ENCODE data around the gene IKZF1.

Gene IKZF1

DNA sequence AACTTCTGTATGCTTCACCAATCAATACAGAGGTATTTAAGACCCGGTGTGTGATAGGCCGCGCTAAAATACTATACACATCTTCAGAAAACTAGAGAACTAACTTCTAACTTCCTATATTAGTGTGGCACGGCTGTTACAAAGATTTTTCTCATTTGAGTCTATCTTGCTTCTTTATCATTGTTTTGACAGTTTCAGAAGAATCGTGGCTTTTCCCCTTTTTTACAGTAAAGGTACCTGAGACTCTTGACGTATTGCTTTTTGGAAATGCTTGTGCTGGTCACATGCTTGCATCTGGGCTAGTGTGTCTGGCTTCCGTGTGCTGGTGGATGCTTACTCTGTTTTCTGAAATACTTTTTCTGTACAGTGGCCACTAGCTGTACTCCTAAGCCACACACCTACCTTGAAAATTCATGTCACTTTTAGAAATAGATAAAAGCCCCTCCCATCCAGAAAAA lies 12.7 kb downstream of the IKZF1 start:
- no CpG with 5 or more reads among the region's 7 CpGs for WGBS, 2 donors (ENCODE audit: extremely low coverage in 2 of 2, insufficient read length in 2 of 2, insufficient replicate concordance in 1 of 2)
- Histone ChIP-seq H4K8ac (ENCODE audit: low read depth, low read length) (no peak overlapping the region), H3K27ac (replicated peaks; ENCODE audit: low read length) (no peak overlapping the region), H3K23ac (ENCODE audit: low read depth, low read length, poor library complexity) (no peak overlapping the region), H2BK15ac (ENCODE audit: low read length) (no peak overlapping the region), H3K14ac (ENCODE audit: low read length) (no peak overlapping the region), H2AK5ac (ENCODE audit: low read depth, low read length) (no peak overlapping the region), H2BK120ac (ENCODE audit: low read depth, low read length) (no peak overlapping the region), H2BK12ac (ENCODE audit: low read length) (no peak overlapping the region), H2AFZ (ENCODE audit: low read length) (no peak overlapping the region), H3K9ac (ENCODE audit: low read depth, low read length, poor library complexity) (no peak overlapping the region), H3K18ac (ENCODE audit: low read length) (no peak overlapping the region), H2BK5ac (ENCODE audit: low read length) (no peak overlapping the region), H3K36me3 (replicated peaks in 1 of 2; ENCODE audit: control insufficient read depth in 2 of 2, insufficient read depth in 2 of 2, low read length in 2 of 2) (no peaks in the 10 kb centered on the region), H4K91ac (ENCODE audit: low read depth, low read length, poor library complexity) (no peak overlapping the region), H3K4ac (ENCODE audit: low read length) (no peak overlapping the region), H3K4me3 (ENCODE audit: low read length in 2 of 2) (no peak overlapping the region), H3K9me3 (replicated peaks in 1 of 2; ENCODE audit: control insufficient read depth in 2 of 2, insufficient read depth in 1 of 2, low read depth in 1 of 2, low read length in 2 of 2) (no peaks in the 10 kb centered on the region), H3K79me1 (ENCODE audit: low read depth, low read length) (no peaks in the 10 kb centered on the region), H3K27me3 (ENCODE audit: control insufficient read depth in 3 of 3, insufficient read depth in 3 of 3, low read depth in 1 of 3, low read length in 3 of 3) (no peaks in the 10 kb centered on the region), H3K4me1 (ENCODE audit: control insufficient read depth in 2 of 2, insufficient read depth in 1 of 2, low read depth in 1 of 2, low read length in 2 of 2) (peaks cover 15 to 38% of the 10 kb centered on the region in 2 donors), H3K4me2 (ENCODE audit: insufficient read depth, low read length, poor library complexity, severe bottlenecking) (no peak overlapping the region)
- DNase-seq (ENCODE audit: low spot score): no peak

DNA sequence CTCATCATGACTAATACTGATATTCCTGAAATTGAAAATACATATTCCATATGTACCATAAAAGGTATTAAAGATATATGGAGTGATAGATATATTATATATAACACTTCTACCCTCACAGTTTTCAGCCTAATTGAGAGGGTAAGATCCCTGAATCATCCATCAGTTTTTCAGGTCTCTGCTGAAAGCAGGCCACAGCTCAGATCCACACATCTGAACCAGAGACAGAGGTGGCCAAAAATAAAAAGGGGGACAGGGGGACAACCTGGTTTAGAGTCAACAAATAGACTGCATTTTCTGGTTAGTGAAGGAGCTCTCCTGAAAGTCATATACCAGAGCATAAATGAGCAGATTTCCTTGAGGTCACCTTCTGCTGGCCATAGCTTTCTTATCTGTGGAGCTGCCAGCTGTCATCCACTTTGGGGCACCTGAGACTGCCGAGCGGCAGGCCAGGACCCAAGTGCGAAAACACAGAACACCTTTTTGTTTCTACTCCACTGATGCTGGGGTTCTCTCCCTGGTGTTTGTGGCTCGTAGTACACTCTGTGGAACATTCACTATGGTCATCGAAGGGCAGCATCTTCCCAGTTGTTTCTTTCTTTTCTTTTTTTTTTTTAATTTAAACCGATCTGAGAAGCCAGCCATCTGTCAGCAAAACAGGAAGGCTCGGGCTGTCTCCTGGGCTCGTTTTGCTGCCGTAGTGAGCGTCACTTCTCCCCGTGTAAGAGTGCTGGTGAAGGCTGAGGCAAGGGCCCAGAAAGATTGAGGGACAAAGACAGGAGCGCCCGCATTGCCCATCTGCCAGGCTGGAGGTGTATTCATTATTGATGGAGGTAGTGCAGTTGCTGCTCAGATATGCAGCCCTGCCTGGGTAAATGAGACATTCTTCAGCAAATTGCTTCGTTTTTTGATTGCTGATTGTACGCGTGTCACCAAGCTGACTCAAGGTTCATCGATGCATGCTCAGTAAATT lies 13.5 kb downstream of the IKZF1 start:
- Histone ChIP-seq H3K9me3 (replicated peaks in 1 of 2; ENCODE audit: control insufficient read depth in 2 of 2, insufficient read depth in 1 of 2, low read depth in 1 of 2, low read length in 2 of 2) (no peaks in the 10 kb centered on the region), H3K4me3 (ENCODE audit: low read length in 2 of 2) (no peak overlapping the region), H2BK15ac (ENCODE audit: low read length) (no peak overlapping the region), H3K18ac (ENCODE audit: low read length) (no peak overlapping the region), H4K91ac (ENCODE audit: low read depth, low read length, poor library complexity) (no peak overlapping the region), H3K27me3 (ENCODE audit: control insufficient read depth in 3 of 3, insufficient read depth in 3 of 3, low read depth in 1 of 3, low read length in 3 of 3) (no peaks in the 10 kb centered on the region), H2BK12ac (ENCODE audit: low read length) (no peak overlapping the region), H3K36me3 (replicated peaks in 1 of 2; ENCODE audit: control insufficient read depth in 2 of 2, insufficient read depth in 2 of 2, low read length in 2 of 2) (no peaks in the 10 kb centered on the region), H3K4ac (ENCODE audit: low read length) (no peak overlapping the region), H3K14ac (ENCODE audit: low read length) (no peak overlapping the region), H3K4me2 (ENCODE audit: insufficient read depth, low read length, poor library complexity, severe bottlenecking) (no peak overlapping the region), H2BK120ac (ENCODE audit: low read depth, low read length) (no peak overlapping the region), H3K4me1 (ENCODE audit: control insufficient read depth in 2 of 2, insufficient read depth in 1 of 2, low read depth in 1 of 2, low read length in 2 of 2) (peaks cover 13 to 31% of the 10 kb centered on the region in 2 donors), H3K79me1 (ENCODE audit: low read depth, low read length) (no peaks in the 10 kb centered on the region), H3K23ac (ENCODE audit: low read depth, low read length, poor library complexity) (no peak overlapping the region), H3K9ac (ENCODE audit: low read depth, low read length, poor library complexity) (no peak overlapping the region), H2AK5ac (ENCODE audit: low read depth, low read length) (no peak overlapping the region), H2BK5ac (ENCODE audit: low read length) (no peak overlapping the region), H3K27ac (replicated peaks; ENCODE audit: low read length) (no peak overlapping the region), H4K8ac (ENCODE audit: low read depth, low read length) (no peak overlapping the region), H2AFZ (ENCODE audit: low read length) (no peak overlapping the region)
- no peak for DNase-seq (ENCODE audit: low spot score)
- WGBS, 2 donors (ENCODE audit: extremely low coverage in 2 of 2, insufficient read length in 2 of 2, insufficient replicate concordance in 1 of 2): no CpG with 5 or more reads among the region's 17 CpGs

- H2AK5ac ChIP-seq (ENCODE audit: low read depth, low read length): no peak overlapping the region
- H4K91ac ChIP-seq (ENCODE audit: low read depth, low read length, poor library complexity): no peak overlapping the region
- H2BK5ac ChIP-seq (ENCODE audit: low read length): no peak overlapping the region
- H3K4me2 ChIP-seq (ENCODE audit: insufficient read depth, low read length, poor library complexity, severe bottlenecking): no peak overlapping the region
- DNase-seq (ENCODE audit: low spot score): no peak
- no peaks in the 10 kb centered on the region for H3K79me1 ChIP-seq (ENCODE audit: low read depth, low read length)
- H3K27me3 ChIP-seq (ENCODE audit: control insufficient read depth in 3 of 3, insufficient read depth in 3 of 3, low read depth in 1 of 3, low read length in 3 of 3): no peaks in the 10 kb centered on the region
- no peak overlapping the region for H2BK15ac ChIP-seq (ENCODE audit: low read length)
- no CpG with 5 or more reads among the region's 6 CpGs for WGBS, 2 donors (ENCODE audit: extremely low coverage in 2 of 2, insufficient read length in 2 of 2, insufficient replicate concordance in 1 of 2)
- H3K23ac ChIP-seq (ENCODE audit: low read depth, low read length, poor library complexity): no peak overlapping the region
- H4K8ac ChIP-seq (ENCODE audit: low read depth, low read length): no peak overlapping the region
- no peaks in the 10 kb centered on the region for H3K36me3 ChIP-seq (replicated peaks in 1 of 2; ENCODE audit: control insufficient read depth in 2 of 2, insufficient read depth in 2 of 2, low read length in 2 of 2)
- no peaks in the 10 kb centered on the region for H3K9me3 ChIP-seq (replicated peaks in 1 of 2; ENCODE audit: control insufficient read depth in 2 of 2, insufficient read depth in 1 of 2, low read depth in 1 of 2, low read length in 2 of 2)
- H3K18ac ChIP-seq (ENCODE audit: low read length): no peak overlapping the region
- peak overlapping the region; percentile 4 for H2AFZ ChIP-seq (ENCODE audit: low read length)
- H3K9ac ChIP-seq (ENCODE audit: low read depth, low read length, poor library complexity): no peak overlapping the region
- no peak overlapping the region for H3K27ac ChIP-seq (replicated peaks; ENCODE audit: low read length)
- H2BK12ac ChIP-seq (ENCODE audit: low read length): no peak overlapping the region
- no peak overlapping the region for H3K14ac ChIP-seq (ENCODE audit: low read length)
- H2BK120ac ChIP-seq (ENCODE audit: low read depth, low read length): no peak overlapping the region
- no peak overlapping the region for H3K4ac ChIP-seq (ENCODE audit: low read length)
- no peak overlapping the region for H3K4me3 ChIP-seq (ENCODE audit: low read length in 2 of 2)
- peaks cover under 1 to 6% of the 10 kb centered on the region in 2 donors for H3K4me1 ChIP-seq (ENCODE audit: control insufficient read depth in 2 of 2, insufficient read depth in 1 of 2, low read depth in 1 of 2, low read length in 2 of 2)
These were observed 17.1 kb downstream of the IKZF1 start for GRCh38 chr7:50321487-50322067.

DNA sequence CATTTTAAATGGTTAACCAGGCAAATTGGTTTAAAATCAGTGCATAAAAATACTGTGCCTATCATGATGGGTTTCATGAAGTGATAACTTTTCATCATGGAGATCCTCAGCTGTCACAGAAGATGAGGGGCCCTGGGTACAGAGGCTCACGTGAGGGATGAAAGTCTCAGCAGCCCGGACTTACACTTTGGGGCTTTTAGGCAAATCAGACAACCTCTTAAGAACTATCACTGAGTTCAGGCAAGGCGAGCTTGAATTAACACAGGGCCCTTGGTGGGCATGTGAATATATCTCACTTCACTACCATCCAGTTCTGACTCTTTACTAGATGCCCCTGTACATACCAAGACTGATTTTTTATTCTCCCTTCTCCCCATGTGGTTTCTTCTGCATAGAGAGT lies 19.6 kb downstream of the IKZF1 start:
- no peak overlapping the region for H3K9ac ChIP-seq (ENCODE audit: low read depth, low read length, poor library complexity)
- H2BK15ac ChIP-seq (ENCODE audit: low read length): no peak overlapping the region
- H2BK12ac ChIP-seq (ENCODE audit: low read length): no peak overlapping the region
- H3K36me3 ChIP-seq (replicated peaks in 1 of 2; ENCODE audit: control insufficient read depth in 2 of 2, insufficient read depth in 2 of 2, low read length in 2 of 2): peaks cover 0 to 3% of the 10 kb centered on the region in 2 donors
- H3K79me1 ChIP-seq (ENCODE audit: low read depth, low read length): no peaks in the 10 kb centered on the region
- no CpG with 5 or more reads among the region's 3 CpGs for WGBS, 2 donors (ENCODE audit: extremely low coverage in 2 of 2, insufficient read length in 2 of 2, insufficient replicate concordance in 1 of 2)
- no peak overlapping the region for H3K4ac ChIP-seq (ENCODE audit: low read length)
- no peak for DNase-seq (ENCODE audit: low spot score)
- no peak overlapping the region for H2BK120ac ChIP-seq (ENCODE audit: low read depth, low read length)
- no peak overlapping the region for H2AK5ac ChIP-seq (ENCODE audit: low read depth, low read length)
- no peak overlapping the region for H3K4me3 ChIP-seq (ENCODE audit: low read length in 2 of 2)
- no peak overlapping the region for H4K91ac ChIP-seq (ENCODE audit: low read depth, low read length, poor library complexity)
- H3K23ac ChIP-seq (ENCODE audit: low read depth, low read length, poor library complexity): no peak overlapping the region
- no peak overlapping the region for H2BK5ac ChIP-seq (ENCODE audit: low read length)
- H3K9me3 ChIP-seq (replicated peaks in 1 of 2; ENCODE audit: control insufficient read depth in 2 of 2, insufficient read depth in 1 of 2, low read depth in 1 of 2, low read length in 2 of 2): no peaks in the 10 kb centered on the region
- no peak overlapping the region for H2AFZ ChIP-seq (ENCODE audit: low read length)
- no peak overlapping the region for H3K27ac ChIP-seq (replicated peaks; ENCODE audit: low read length)
- no peaks in the 10 kb centered on the region for H3K27me3 ChIP-seq (ENCODE audit: control insufficient read depth in 3 of 3, insufficient read depth in 3 of 3, low read depth in 1 of 3, low read length in 3 of 3)
- peaks cover 0 to 5% of the 10 kb centered on the region in 2 donors for H3K4me1 ChIP-seq (ENCODE audit: control insufficient read depth in 2 of 2, insufficient read depth in 1 of 2, low read depth in 1 of 2, low read length in 2 of 2)
- H3K18ac ChIP-seq (ENCODE audit: low read length): no peak overlapping the region
- no peak overlapping the region for H3K14ac ChIP-seq (ENCODE audit: low read length)
- no peak overlapping the region for H3K4me2 ChIP-seq (ENCODE audit: insufficient read depth, low read length, poor library complexity, severe bottlenecking)
- H4K8ac ChIP-seq (ENCODE audit: low read depth, low read length): no peak overlapping the region
